Osteocyte (in vitro differentiated cells): ENCODE results near the gene TBC1D1. TPM values are rescaled to one million over a fixed set of nuclear protein-coding genes. Genes with fewer than 3 reads are reported as not detected.

Experiments used
- DNase-seq: peaks from one replicate; pipeline ENCODE4 v3.0.0; 2021; ENCODE audit warnings: mixed read lengths; ENCODE audit not compliant: unreplicated experiment; ENCODE audit errors: extremely low spot score
- H3K27ac Mint-ChIP-seq: one replicate; pipeline ENCODE4 v1.8.0; 2021; ENCODE audit warnings: mild to moderate bottlenecking, mixed read lengths; ENCODE audit not compliant: unreplicated experiment
- H3K27me3 Mint-ChIP-seq: one replicate; pipeline ENCODE4 v1.8.0; 2021; ENCODE audit warnings: mixed read lengths; ENCODE audit not compliant: unreplicated experiment
- H3K36me3 Mint-ChIP-seq: one replicate; pipeline ENCODE4 v1.8.0; 2021; ENCODE audit warnings: mixed read lengths; ENCODE audit not compliant: unreplicated experiment
- H3K4me1 Mint-ChIP-seq: one replicate; pipeline ENCODE4 v1.8.0; 2021; ENCODE audit warnings: mixed read lengths; ENCODE audit not compliant: unreplicated experiment
- H3K4me3 Mint-ChIP-seq: one replicate; pipeline ENCODE4 v1.8.0; 2021; ENCODE audit warnings: mild to moderate bottlenecking, moderate library complexity, mixed read lengths; ENCODE audit not compliant: unreplicated experiment
- H3K9me3 Mint-ChIP-seq: one replicate; pipeline ENCODE4 v1.8.0; 2021; ENCODE audit warnings: mixed read lengths; ENCODE audit not compliant: unreplicated experiment
- CTCF ChIP-seq: fragments of 200-600 bp; sonication (generic); IDR thresholded peaks from 2 replicates; pipeline ENCODE4 v1.5.0; 2021; ENCODE audit warnings: antibody characterized with exemption, mild to moderate bottlenecking, moderate library complexity
- total RNA-seq: library from RNA; stranded (reverse); gene quantifications from 2 replicates; pipeline ENCODE4 v1.2.1, GENCODE V29; 2021

Gene TBC1D1
- total RNA-seq, 1 donor from 2014 or later = 46.2 TPM

GRCh38 chr4:37999965-38000364 lies 109.1 kb downstream of the TBC1D1 start:
- no peak for DNase-seq
- no peaks in the 10 kb centered on the region for H3K27me3 Mint-ChIP-seq
- H3K4me3 Mint-ChIP-seq = no peak overlapping the region
- no peaks in the 10 kb centered on the region for H3K36me3 Mint-ChIP-seq
- peaks cover 14% of the 10 kb centered on the region for H3K4me1 Mint-ChIP-seq
- no peak overlapping the region for H3K27ac Mint-ChIP-seq
- TF ChIP-seq CTCF = no peak
- H3K9me3 Mint-ChIP-seq = no peaks in the 10 kb centered on the region

DNA sequence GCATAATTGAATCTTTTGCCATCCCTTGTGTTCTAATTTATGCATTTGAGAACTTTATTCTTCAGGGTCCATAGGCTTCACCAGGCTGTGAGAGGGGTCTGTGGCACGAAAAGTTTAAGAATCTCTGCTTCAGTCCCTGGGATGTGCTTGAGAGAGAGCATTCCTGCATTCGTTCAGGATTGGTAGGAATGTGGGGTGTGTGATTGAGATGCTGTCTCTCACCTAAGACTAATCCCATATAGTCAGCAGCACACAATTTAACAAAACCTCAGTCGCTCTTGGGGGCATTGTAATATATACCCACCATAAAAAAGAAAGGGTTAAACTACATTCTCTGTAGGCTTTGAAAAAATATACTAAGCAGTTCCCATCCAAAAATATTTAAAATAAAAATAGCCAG lies 111.0 kb downstream of the TBC1D1 start:
- Mint-ChIP-seq H3K4me1 (peaks cover 19% of the 10 kb centered on the region), H3K27ac (no peak overlapping the region)
- no peak for DNase-seq

GRCh38 chr4:38002451-38003071 lies 111.7 kb downstream of the TBC1D1 start:
- H3K27ac Mint-ChIP-seq = no peak overlapping the region
- no peaks in the 10 kb centered on the region for H3K9me3 Mint-ChIP-seq
- H3K36me3 Mint-ChIP-seq = no peaks in the 10 kb centered on the region
- TF ChIP-seq CTCF = no peak
- no peaks in the 10 kb centered on the region for H3K27me3 Mint-ChIP-seq
- peaks cover 19% of the 10 kb centered on the region for H3K4me1 Mint-ChIP-seq
- no peak overlapping the region for H3K4me3 Mint-ChIP-seq
- no peak for DNase-seq

More for the DNA sequence above, 111.0 kb downstream of the TBC1D1 start:
- H3K27me3 Mint-ChIP-seq = no peaks in the 10 kb centered on the region
- no peak for TF ChIP-seq CTCF
- H3K4me3 Mint-ChIP-seq = no peak overlapping the region
- no peaks in the 10 kb centered on the region for H3K9me3 Mint-ChIP-seq
- no peaks in the 10 kb centered on the region for H3K36me3 Mint-ChIP-seq

- no peaks in the 10 kb centered on the region for H3K36me3 Mint-ChIP-seq
- H3K9me3 Mint-ChIP-seq = no peaks in the 10 kb centered on the region
- no peak overlapping the region for H3K4me3 Mint-ChIP-seq
- H3K4me1 Mint-ChIP-seq = peaks cover 19% of the 10 kb centered on the region
- TF ChIP-seq CTCF = no peak
- no peak for DNase-seq
- no peak overlapping the region for H3K27ac Mint-ChIP-seq
- no peaks in the 10 kb centered on the region for H3K27me3 Mint-ChIP-seq
These were observed 112.2 kb downstream of the TBC1D1 start for GRCh38 chr4:38003102-38003501.

DNA sequence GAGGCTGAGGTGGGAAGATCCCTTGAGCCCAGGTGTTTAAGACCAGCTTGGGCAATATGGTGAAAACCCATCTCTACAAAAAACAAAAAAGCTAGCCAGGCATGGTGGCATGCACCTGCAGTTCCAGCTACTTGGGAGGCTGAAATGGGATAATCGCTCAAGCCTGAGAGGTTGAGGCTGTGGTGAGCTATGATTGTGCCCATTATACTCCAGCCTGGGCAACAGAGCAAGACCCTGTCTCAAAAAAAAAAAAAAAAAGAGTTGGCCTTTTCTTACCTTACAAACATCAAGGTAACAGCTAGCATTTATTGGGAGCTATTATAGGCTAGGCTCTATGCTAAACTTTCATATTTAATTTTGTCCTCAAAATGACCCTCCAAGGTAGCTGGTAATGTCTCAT lies 112.7 kb downstream of the TBC1D1 start:
- no peaks in the 10 kb centered on the region for H3K9me3 Mint-ChIP-seq
- no peak overlapping the region for H3K27ac Mint-ChIP-seq
- peaks cover 19% of the 10 kb centered on the region for H3K4me1 Mint-ChIP-seq
- H3K36me3 Mint-ChIP-seq = no peaks in the 10 kb centered on the region
- no peaks in the 10 kb centered on the region for H3K27me3 Mint-ChIP-seq
- H3K4me3 Mint-ChIP-seq = no peak overlapping the region
- no peak for DNase-seq
- TF ChIP-seq CTCF = no peak
